Measurements from ENCODE around the gene DLG3. TPM values are rescaled to one million over a fixed set of nuclear protein-coding genes. Genes with fewer than 3 reads are reported as not detected.

Gene DLG3
- total and polyA plus RNA-seq, 10 of the 15 experiments (the other 5 are each of a cell fraction or from before 2014, with no cell fraction given) = 1.3 to 32.2 (median 3.9) TPM

DNA sequence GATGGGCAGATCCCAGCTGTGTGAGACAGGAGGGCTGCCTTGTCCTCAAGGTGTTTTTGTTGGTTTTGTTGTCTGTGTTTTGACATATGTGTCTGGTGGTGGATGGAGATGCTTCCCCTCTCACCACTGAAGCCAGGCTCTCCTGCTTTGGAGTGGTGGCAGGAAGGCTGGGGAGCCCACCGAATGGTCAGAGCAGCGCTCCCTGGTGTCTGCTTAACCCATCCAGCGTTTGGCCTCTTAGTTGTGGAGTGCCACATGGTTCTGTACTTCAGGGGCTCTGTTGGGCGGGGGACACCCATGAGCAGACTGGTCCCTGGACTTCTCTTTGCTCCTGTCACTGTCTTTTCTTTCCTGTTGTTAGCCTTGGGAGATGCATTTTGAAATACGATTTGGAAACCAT is 51.9 kb downstream of the DLG3 start (continued):
- no peak for TF ChIP-seq TCF3 (IDR thresholded peaks at IDR 0.05; ENCODE audit: borderline replicate concordance, insufficient read depth, low read depth, low read length)
- TF ChIP-seq ATF7 (IDR thresholded peaks at IDR 0.05; ENCODE audit: low read depth) = no peak
- no peak for TF ChIP-seq YY1 (IDR thresholded peaks at IDR 0.05; ENCODE audit: low read depth, low read length)
- TF ChIP-seq MYC (IDR thresholded peaks at IDR 0.05; ENCODE audit: insufficient read depth, insufficient read length, insufficient replicate concordance, low read length, severe bottlenecking) = no peak
- TF ChIP-seq ZNF622 (IDR thresholded peaks at IDR 0.05) = no peak

DNA sequence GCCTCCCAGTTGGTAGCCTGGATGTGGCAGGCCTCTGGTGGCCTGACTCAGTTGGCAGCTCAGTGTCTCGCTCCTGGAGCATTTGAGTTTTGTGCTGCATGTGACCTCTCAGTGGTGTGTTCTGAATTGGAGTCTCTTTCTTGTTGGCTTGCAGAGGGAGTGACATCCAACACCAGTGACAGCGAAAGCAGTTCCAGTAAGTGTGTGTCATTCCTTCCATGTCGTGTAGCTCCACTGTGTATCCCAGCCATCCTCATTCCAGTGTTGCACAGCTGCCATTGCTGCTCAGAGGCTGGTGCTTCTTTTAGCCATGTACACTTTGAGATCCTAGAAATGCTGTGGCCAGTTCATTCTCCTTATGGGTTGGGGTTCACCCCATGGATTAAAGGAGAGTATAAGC is 52.4 kb downstream of the DLG3 start:
- ChIA-PET CTCF (interaction anchor here (0.5 kb wide), 1 partner anchor 37 kb away, joined by 4 read pairs; no protein-coding TSS in a partner anchor), SMC1A (ENCODE audit: uncharacterized antibody, unreplicated experiment) (no interaction called here)
- intact Hi-C loops (cut with micrococcal nuclease; ENCODE audit: unreplicated experiment) = no loop called here
- TF ChIP-seq MTA3 (IDR thresholded peaks at IDR 0.05; ENCODE audit: borderline replicate concordance, low read length) = no peak
- TF ChIP-seq, protein P1, sequence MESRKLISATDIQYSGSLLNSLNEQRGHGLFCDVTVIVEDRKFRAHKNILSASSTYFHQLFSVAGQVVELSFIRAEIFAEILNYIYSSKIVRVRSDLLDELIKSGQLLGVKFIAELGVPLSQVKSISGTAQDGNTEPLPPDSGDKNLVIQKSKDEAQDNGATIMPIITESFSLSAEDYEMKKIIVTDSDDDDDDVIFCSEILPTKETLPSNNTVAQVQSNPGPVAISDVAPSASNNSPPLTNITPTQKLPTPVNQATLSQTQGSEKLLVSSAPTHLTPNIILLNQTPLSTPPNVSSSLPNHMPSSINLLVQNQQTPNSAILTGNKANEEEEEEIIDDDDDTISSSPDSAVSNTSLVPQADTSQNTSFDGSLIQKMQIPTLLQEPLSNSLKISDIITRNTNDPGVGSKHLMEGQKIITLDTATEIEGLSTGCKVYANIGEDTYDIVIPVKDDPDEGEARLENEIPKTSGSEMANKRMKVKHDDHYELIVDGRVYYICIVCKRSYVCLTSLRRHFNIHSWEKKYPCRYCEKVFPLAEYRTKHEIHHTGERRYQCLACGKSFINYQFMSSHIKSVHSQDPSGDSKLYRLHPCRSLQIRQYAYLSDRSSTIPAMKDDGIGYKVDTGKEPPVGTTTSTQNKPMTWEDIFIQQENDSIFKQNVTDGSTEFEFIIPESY (IDR thresholded peaks at IDR 0.05) = no peak
- TF ChIP-seq, protein P2, sequence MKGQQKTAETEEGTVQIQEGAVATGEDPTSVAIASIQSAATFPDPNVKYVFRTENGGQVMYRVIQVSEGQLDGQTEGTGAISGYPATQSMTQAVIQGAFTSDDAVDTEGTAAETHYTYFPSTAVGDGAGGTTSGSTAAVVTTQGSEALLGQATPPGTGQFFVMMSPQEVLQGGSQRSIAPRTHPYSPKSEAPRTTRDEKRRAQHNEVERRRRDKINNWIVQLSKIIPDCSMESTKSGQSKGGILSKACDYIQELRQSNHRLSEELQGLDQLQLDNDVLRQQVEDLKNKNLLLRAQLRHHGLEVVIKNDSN (IDR thresholded peaks at IDR 0.05; ENCODE audit: borderline replicate concordance, extremely low read length, insufficient read depth, low read depth, low read length) = no peak
- TF ChIP-seq JUND (IDR thresholded peaks at IDR 0.05; ENCODE audit: low read depth, low read length) = no peak
- TF ChIP-seq, protein P3, sequence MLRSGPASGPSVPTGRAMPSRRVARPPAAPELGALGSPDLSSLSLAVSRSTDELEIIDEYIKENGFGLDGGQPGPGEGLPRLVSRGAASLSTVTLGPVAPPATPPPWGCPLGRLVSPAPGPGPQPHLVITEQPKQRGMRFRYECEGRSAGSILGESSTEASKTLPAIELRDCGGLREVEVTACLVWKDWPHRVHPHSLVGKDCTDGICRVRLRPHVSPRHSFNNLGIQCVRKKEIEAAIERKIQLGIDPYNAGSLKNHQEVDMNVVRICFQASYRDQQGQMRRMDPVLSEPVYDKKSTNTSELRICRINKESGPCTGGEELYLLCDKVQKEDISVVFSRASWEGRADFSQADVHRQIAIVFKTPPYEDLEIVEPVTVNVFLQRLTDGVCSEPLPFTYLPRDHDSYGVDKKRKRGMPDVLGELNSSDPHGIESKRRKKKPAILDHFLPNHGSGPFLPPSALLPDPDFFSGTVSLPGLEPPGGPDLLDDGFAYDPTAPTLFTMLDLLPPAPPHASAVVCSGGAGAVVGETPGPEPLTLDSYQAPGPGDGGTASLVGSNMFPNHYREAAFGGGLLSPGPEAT (IDR thresholded peaks at IDR 0.05; ENCODE audit: low read depth) = no peak
- TF ChIP-seq, protein P4, sequence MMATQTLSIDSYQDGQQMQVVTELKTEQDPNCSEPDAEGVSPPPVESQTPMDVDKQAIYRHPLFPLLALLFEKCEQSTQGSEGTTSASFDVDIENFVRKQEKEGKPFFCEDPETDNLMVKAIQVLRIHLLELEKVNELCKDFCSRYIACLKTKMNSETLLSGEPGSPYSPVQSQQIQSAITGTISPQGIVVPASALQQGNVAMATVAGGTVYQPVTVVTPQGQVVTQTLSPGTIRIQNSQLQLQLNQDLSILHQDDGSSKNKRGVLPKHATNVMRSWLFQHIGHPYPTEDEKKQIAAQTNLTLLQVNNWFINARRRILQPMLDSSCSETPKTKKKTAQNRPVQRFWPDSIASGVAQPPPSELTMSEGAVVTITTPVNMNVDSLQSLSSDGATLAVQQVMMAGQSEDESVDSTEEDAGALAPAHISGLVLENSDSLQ (IDR thresholded peaks at IDR 0.05) = no peak
- no peak for TF ChIP-seq SIN3A (IDR thresholded peaks at IDR 0.05; ENCODE audit: low read depth, low read length)
- TF ChIP-seq, protein P5, sequence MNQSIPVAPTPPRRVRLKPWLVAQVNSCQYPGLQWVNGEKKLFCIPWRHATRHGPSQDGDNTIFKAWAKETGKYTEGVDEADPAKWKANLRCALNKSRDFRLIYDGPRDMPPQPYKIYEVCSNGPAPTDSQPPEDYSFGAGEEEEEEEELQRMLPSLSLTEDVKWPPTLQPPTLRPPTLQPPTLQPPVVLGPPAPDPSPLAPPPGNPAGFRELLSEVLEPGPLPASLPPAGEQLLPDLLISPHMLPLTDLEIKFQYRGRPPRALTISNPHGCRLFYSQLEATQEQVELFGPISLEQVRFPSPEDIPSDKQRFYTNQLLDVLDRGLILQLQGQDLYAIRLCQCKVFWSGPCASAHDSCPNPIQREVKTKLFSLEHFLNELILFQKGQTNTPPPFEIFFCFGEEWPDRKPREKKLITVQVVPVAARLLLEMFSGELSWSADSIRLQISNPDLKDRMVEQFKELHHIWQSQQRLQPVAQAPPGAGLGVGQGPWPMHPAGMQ (IDR thresholded peaks at IDR 0.05; ENCODE audit: borderline replicate concordance) = no peak
- TF ChIP-seq POLR2A (IDR thresholded peaks at IDR 0.05; ENCODE audit: low read depth, low read length) = no peak

More for the DNA sequence above, 52.4 kb downstream of the DLG3 start:
- Histone ChIP-seq H3K27ac (ENCODE audit: control insufficient read depth, insufficient read depth) (no peak overlapping the region), H3K79me2 (ENCODE audit: control insufficient read depth, insufficient read depth, low read length) (no peaks in the 10 kb centered on the region), H3K27me3 (replicated peaks in 1 of 2; ENCODE audit: control insufficient read depth in 2 of 2, insufficient read depth in 2 of 2, low read length in 1 of 2) (no peaks in the 10 kb centered on the region), H2AFZ (ENCODE audit: control insufficient read depth, low read depth, low read length) (no peak overlapping the region), H3K4me1 (ENCODE audit: control insufficient read depth, insufficient read depth, low read length) (no peaks in the 10 kb centered on the region), H3K4me2 (ENCODE audit: control insufficient read depth, insufficient read depth) (no peak overlapping the region), H3K36me3 (ENCODE audit: control insufficient read depth in 2 of 2, insufficient read depth in 2 of 2, low read length in 1 of 2) (no peaks in the 10 kb centered on the region; a peak in 1 of 4 replicates), H3K9me3 (replicated peaks; ENCODE audit: control insufficient read depth, insufficient read depth, low read length) (no peaks in the 10 kb centered on the region), H4K20me1 (ENCODE audit: control insufficient read depth, insufficient read depth) (no peaks in the 10 kb centered on the region), H3K4me3 (no peak overlapping the region), H3K9ac (ENCODE audit: control insufficient read depth, insufficient read depth, low read length) (no peak overlapping the region)
- WGBS (ENCODE audit: insufficient coverage, insufficient replicate concordance, low lambda C conversion rate, missing lambda C conversion rate) = 8% methylated on average over 3 of the region's 3 CpGs
- ChIA-PET POLR2A (no interaction called here), RAD21 (ENCODE audit: unreplicated experiment) (no interaction called here)
- ATAC-seq = no peak
- FAIRE-seq = no peak
- no peak for DNase-seq (ENCODE audit: low read depth, low spot score)
- in situ Hi-C loops (cut with MboI) = no loop called here
- no TSS peak for BruUV-seq (replicated peaks)
